ENCODE data around the gene ZSCAN10. TPM values are rescaled to one million over a fixed set of nuclear protein-coding genes. Genes with fewer than 3 reads are reported as not detected.

ZSCAN10 gene
- total and polyA plus RNA-seq, 2 donors (not counting 3 experiments of a cell fraction or from before 2014, with no cell fraction given): not detected

- Histone ChIP-seq H2AFZ (ENCODE audit: low read depth, low read length) (no peak overlapping the region), H3K9ac (replicated peaks; ENCODE audit: extremely low read depth, insufficient read depth, low read length) (no peak overlapping the region), H3K36me3 (ENCODE audit: control insufficient read depth in 2 of 2, extremely low read depth in 1 of 2, insufficient read depth in 2 of 2, low read length in 2 of 2) (peaks cover 4 to 28% of the 10 kb centered on the region in 2 experiments), H3K9me3 (replicated peaks; ENCODE audit: control insufficient read depth, insufficient read depth, low read length) (no peaks in the 10 kb centered on the region), H4K20me1 (replicated peaks; ENCODE audit: control insufficient read depth, extremely low read depth, insufficient read depth, low read length) (no peaks in the 10 kb centered on the region), H3K79me2 (ENCODE audit: control insufficient read depth, insufficient read depth, low read length) (peaks cover 2% of the 10 kb centered on the region), H3K4me1 (ENCODE audit: control insufficient read depth, extremely low read depth, insufficient read depth, low read length) (peaks cover 4% of the 10 kb centered on the region), H3K9me1 (replicated peaks; ENCODE audit: control insufficient read depth, extremely low read depth, insufficient read depth, low read length) (no peaks in the 10 kb centered on the region), H3K4me3 (replicated peaks in 1 of 3; ENCODE audit: insufficient read depth in 1 of 3, low read depth in 1 of 3, low read length in 3 of 3) (no peak overlapping the region), H3K27me3 (ENCODE audit: control insufficient read depth in 2 of 2, insufficient read depth in 2 of 2, low read length in 2 of 2) (no peaks in the 10 kb centered on the region), H3K4me2 (ENCODE audit: insufficient read depth, low read length) (no peak overlapping the region), H3K27ac (ENCODE audit: insufficient read depth, low read depth, low read length) (no peak overlapping the region)
- no peak for FAIRE-seq
- TF ChIP-seq MYC (IDR thresholded peaks at IDR 0.05; ENCODE audit: low read depth, low read length) (no peak), FOS (IDR thresholded peaks at IDR 0.05; ENCODE audit: borderline replicate concordance, insufficient read depth, low read length) (no peak), MAX (IDR thresholded peaks at IDR 0.05; ENCODE audit: insufficient read depth, insufficient read length) (no peak), JUN (IDR thresholded peaks at IDR 0.05; ENCODE audit: borderline replicate concordance, insufficient read depth, insufficient read length, low read depth) (no peak), POLR2A (IDR thresholded peaks at IDR 0.05; ENCODE audit: low read depth, low read length) (no peak), CTCF (IDR thresholded peaks at IDR 0.05; ENCODE audit: extremely low read depth in 1 of 2, insufficient read depth in 1 of 2, low read depth in 1 of 2, low read length in 2 of 2) (no peak), GATA2 (IDR thresholded peaks at IDR 0.05; ENCODE audit: insufficient read depth, insufficient read length, low read depth, low read length) (no peak), POLR2AphosphoS5 (IDR thresholded peaks at IDR 0.05; ENCODE audit: insufficient read depth, low read depth, low read length) (no peak), EZH2 (IDR thresholded peaks at IDR 0.05; ENCODE audit: borderline replicate concordance, low read depth, low read length, severe bottlenecking) (no peak)
- no peak for DNase-seq (ENCODE audit: low read depth, low spot score)
- POLR2A ChIA-PET: interaction anchor here (0.8 kb wide), 1 partner anchor 16 kb away, joined by 3 read pairs; no protein-coding TSS in a partner anchor
- dilution Hi-C loops (cut with MboI; ENCODE audit: extremely low pct_ligation_motif_present, low sequenced_read_pairs): no loop called here
- BruUV-seq (replicated peaks): no TSS peak
- CTCF ChIA-PET: interaction anchor here (0.9 to 4.9 kb wide), 5 partner anchors 11 to 87 kb away, joined by 3 to 26 read pairs (median 13); no protein-coding TSS in a partner anchor
- intact Hi-C loops (cut with micrococcal nuclease): no loop called here
Observed at GRCh38 chr16:3118846-3119245, 19.8 kb upstream of the ZSCAN10 start.
